ENCODE data around the gene STK32B. TPM values are rescaled to one million over a fixed set of nuclear protein-coding genes. Genes with fewer than 3 reads are reported as not detected.

Gene STK32B
- total RNA-seq, 1 experiment from 2014 or later = 11.6 TPM

GRCh38 chr4:5300283-5300682 lies 249.0 kb downstream of the STK32B start:
- in situ Hi-C loops (cut with HindIII; ENCODE audit: low pct_unique_long_range_greater_than_20kb, low sequenced_read_pairs) (no loop called here), intact Hi-C loops (cut with micrococcal nuclease; ENCODE audit: unreplicated experiment) (no loop called here)
- TF ChIP-seq SIN3A (IDR thresholded peaks at IDR 0.05; ENCODE audit: borderline replicate concordance, insufficient read depth, low read depth, low read length) (no peak), REST (IDR thresholded peaks at IDR 0.05; ENCODE audit: insufficient read depth in 1 of 2, low read depth in 2 of 2, low read length in 1 of 2) (no peak), TCF7L2 (IDR thresholded peaks at IDR 0.05; ENCODE audit: low read depth, low read length) (no peak)
- POLR2A ChIA-PET = no interaction called here
- DNase-seq (ENCODE audit: low read depth, low spot score) (no peak), ATAC-seq (no peak)
- Histone ChIP-seq H3K27ac (ENCODE audit: low read length) (no peak overlapping the region), H3K4me1 (ENCODE audit: control insufficient read depth, insufficient read depth, low read length) (no peaks in the 10 kb centered on the region), H3K4me3 (ENCODE audit: low read depth in 2 of 2, low read length in 2 of 2) (no peak overlapping the region), H3K9me3 (ENCODE audit: control insufficient read depth, insufficient read depth, low read depth, low read length) (no peaks in the 10 kb centered on the region), H3K36me3 (ENCODE audit: control insufficient read depth, insufficient read depth, low read length) (no peaks in the 10 kb centered on the region), H3K27me3 (ENCODE audit: control insufficient read depth, insufficient read depth, low read length) (no peaks in the 10 kb centered on the region)
- BruUV-seq (replicated peaks) = no TSS peak
- CTCF ChIA-PET = no interaction called here

- in situ Hi-C loops (cut with HindIII; ENCODE audit: low pct_unique_long_range_greater_than_20kb, low sequenced_read_pairs) (no loop called here), intact Hi-C loops (cut with micrococcal nuclease; ENCODE audit: unreplicated experiment) (no loop called here)
- Histone ChIP-seq H3K9me3 (ENCODE audit: control insufficient read depth, insufficient read depth, low read depth, low read length) (no peaks in the 10 kb centered on the region), H3K27ac (ENCODE audit: low read length) (no peak overlapping the region), H3K4me1 (ENCODE audit: control insufficient read depth, insufficient read depth, low read length) (no peaks in the 10 kb centered on the region), H3K4me3 (ENCODE audit: low read depth in 2 of 2, low read length in 2 of 2) (no peak overlapping the region), H3K27me3 (ENCODE audit: control insufficient read depth, insufficient read depth, low read length) (no peaks in the 10 kb centered on the region), H3K36me3 (ENCODE audit: control insufficient read depth, insufficient read depth, low read length) (no peaks in the 10 kb centered on the region)
- ATAC-seq (no peak), DNase-seq (ENCODE audit: low read depth, low spot score) (no peak)
- ChIA-PET CTCF (no interaction called here), POLR2A (no interaction called here)
- TF ChIP-seq REST (IDR thresholded peaks at IDR 0.05; ENCODE audit: insufficient read depth in 1 of 2, low read depth in 2 of 2, low read length in 1 of 2) = no peak
- TF ChIP-seq TCF7L2 (IDR thresholded peaks at IDR 0.05; ENCODE audit: low read depth, low read length) = no peak
- TF ChIP-seq POLR2AphosphoS5 (IDR thresholded peaks at IDR 0.05; ENCODE audit: low read depth, low read length) = no peak
- no peak for TF ChIP-seq CTCF (IDR thresholded peaks at IDR 0.05)
- no peak for TF ChIP-seq SIN3A (IDR thresholded peaks at IDR 0.05; ENCODE audit: borderline replicate concordance, insufficient read depth, low read depth, low read length)
- no TSS peak for BruUV-seq (replicated peaks)
These were observed 256.6 kb downstream of the STK32B start for GRCh38 chr4:5307928-5308327.

All from Panc1 (cell line).